GM10266 (cell line): ENCODE data around the gene CCDC92.

Source experiments
- DNase-seq: peaks from one replicate; pipeline ENCODE4 v3.0.0; 2012; ENCODE audit errors: extremely low spot score
- CTCF ChIP-seq: IDR thresholded peaks from 2 replicates; pipeline ENCODE4 v1.5.1; 2012; ENCODE audit warnings: mild to moderate bottlenecking, low read depth; ENCODE audit not compliant: control insufficient read depth, insufficient read depth; ENCODE audit errors: missing control alignments

The CCDC92 gene

GRCh38 chr12:123956249-123956648 lies 16.4 kb downstream of the CCDC92 start:
- DNase-seq = no peak
- TF ChIP-seq CTCF = no peak

GRCh38 chr12:123954647-123955350 lies 17.8 kb downstream of the CCDC92 start:
- no peak for TF ChIP-seq CTCF
- no peak for DNase-seq

- no peak for TF ChIP-seq CTCF
- no peak for DNase-seq
Measured at GRCh38 chr12:123952037-123952436, 20.6 kb downstream of the CCDC92 start.

- DNase-seq = no peak
- no peak for TF ChIP-seq CTCF
Measured at GRCh38 chr12:123951467-123951866, 21.2 kb downstream of the CCDC92 start.

- TF ChIP-seq CTCF = no peak
- DNase-seq = no peak
Measured at GRCh38 chr12:123950476-123951349, 21.9 kb downstream of the CCDC92 start.

- no peak for TF ChIP-seq CTCF
- DNase-seq = no peak
Measured at GRCh38 chr12:123949770-123950165, 22.9 kb downstream of the CCDC92 start.
